Suprapubic skin (tissue), 4 donors: ENCODE results near the gene CRTAP. TPM values are rescaled to one million over a fixed set of nuclear protein-coding genes. Genes with fewer than 3 reads are reported as not detected.
A peak's percentile ranks its signal among the peaks of the same experiment; 100 is the strongest.
"Not testable (repeated sequence)": the region's sequence is repeated elsewhere in the genome, so short reads cannot be mapped to it uniquely, and the experiment has no call there.

ENCODE experiments used
- DNase-seq, 2 donors: peaks; one replicate each; pipeline ENCODE4 v3.0.0-alpha.2; 2019; ENCODE audit warnings: low spot score in 2 of 2
- H3K27ac ChIP-seq: fragments of 200-600 bp; sonication (generic); one replicate; pipeline ENCODE4 v1.5.1; 2019
- H3K27me3 ChIP-seq: fragments of 200-600 bp; sonication (generic); one replicate; pipeline ENCODE4 v1.5.1; 2019
- H3K36me3 ChIP-seq: fragments of 200-600 bp; sonication (generic); one replicate; pipeline ENCODE4 v1.5.1; 2019
- H3K4me1 ChIP-seq: fragments of 200-600 bp; sonication (generic); one replicate; pipeline ENCODE4 v1.5.1; 2019
- H3K4me3 ChIP-seq: fragments of 200-600 bp; sonication (generic); one replicate; pipeline ENCODE4 v1.5.1; 2019; ENCODE audit warnings: mild to moderate bottlenecking
- H3K9me3 ChIP-seq: fragments of 200-600 bp; sonication (generic); one replicate; pipeline ENCODE4 v1.5.1; 2019
- CTCF ChIP-seq, 2 donors: fragments of 200-600 bp in 1 of 2; fragments of 450-650 bp in 1 of 2; sonication (generic) in 1 of 2; IDR thresholded peaks; one replicate each; pipeline ENCODE4 v1.5.1; 2016 to 2019; ENCODE audit warnings: antibody characterized with exemption in 2 of 2, mild to moderate bottlenecking in 1 of 2, moderate library complexity in 1 of 2
- EP300 ChIP-seq: sonication (generic); formaldehyde crosslinking; IDR thresholded peaks from one replicate; pipeline ENCODE4 v1.6.1; 2017; ENCODE audit warnings: antibody characterized with exemption
- POLR2A ChIP-seq, 2 donors: fragments of 450-650 bp; IDR thresholded peaks; one replicate each; pipeline ENCODE4 v1.6.1; 2017; ENCODE audit warnings: antibody characterized with exemption in 2 of 2, mild to moderate bottlenecking in 2 of 2, moderate library complexity in 2 of 2
- POLR2AphosphoS5 ChIP-seq, 3 donors: sonication (generic); formaldehyde crosslinking; IDR thresholded peaks; one replicate each; pipeline ENCODE4 v1.6.1; 2017; ENCODE audit warnings: antibody characterized with exemption in 3 of 3
- WGBS: methylation state at CpG from one replicate; pipeline ENCODE4 v1.1.5; 2018; 5-methylcytosine and 5-hydroxymethylcytosine counted together
- total RNA-seq, 4 donors: library from RNA; depleted of rRNA; stranded (reverse); fragments of >200 nt; gene quantifications; one replicate each; pipeline ENCODE4 v1.1.0, GENCODE V29; 2016

The CRTAP gene
- total RNA-seq, 4 donors from 2014 or later: 99.5 to 162 (median 135) TPM

GRCh38 chr3:33074217-33075067 lies 39.4 kb upstream of the CRTAP start:
- H3K9me3 ChIP-seq: no peaks in the 10 kb centered on the region
- H3K27ac ChIP-seq: no peak overlapping the region
- no peaks in the 10 kb centered on the region for H3K4me1 ChIP-seq
- TF ChIP-seq CTCF (IDR thresholded peaks at IDR 0.05) (peak; percentile 52 to 79), POLR2AphosphoS5 (IDR thresholded peaks at IDR 0.05) (no peak), POLR2A (IDR thresholded peaks at IDR 0.05) (no peak)
- no peaks in the 10 kb centered on the region for H3K27me3 ChIP-seq
- peaks cover 18% of the 10 kb centered on the region for H3K36me3 ChIP-seq
- no peak for DNase-seq
- 66% methylated on average over 13 of the region's 13 CpGs for WGBS
- H3K4me3 ChIP-seq: no peak overlapping the region

GRCh38 chr3:33075995-33076394 lies 37.8 kb upstream of the CRTAP start:
- DNase-seq: no peak
- Histone ChIP-seq H3K4me3 (no peak overlapping the region), H3K27me3 (no peaks in the 10 kb centered on the region), H3K27ac (no peak overlapping the region), H3K36me3 (peaks cover 11% of the 10 kb centered on the region), H3K4me1 (no peaks in the 10 kb centered on the region), H3K9me3 (no peaks in the 10 kb centered on the region)
- WGBS: 87% methylated on average over 6 of the region's 6 CpGs
- TF ChIP-seq POLR2A (IDR thresholded peaks at IDR 0.05): no peak
- TF ChIP-seq CTCF (IDR thresholded peaks at IDR 0.05): no peak
- TF ChIP-seq POLR2AphosphoS5 (IDR thresholded peaks at IDR 0.05): no peak
- no peak for TF ChIP-seq EP300

GRCh38 chr3:33076952-33077351 lies 36.9 kb upstream of the CRTAP start:
- Histone ChIP-seq H3K9me3 (no peaks in the 10 kb centered on the region), H3K4me3 (no peak overlapping the region), H3K27me3 (no peaks in the 10 kb centered on the region), H3K36me3 (peaks cover 6% of the 10 kb centered on the region), H3K27ac (no peak overlapping the region), H3K4me1 (no peaks in the 10 kb centered on the region)
- WGBS: 81% methylated on average over 8 of the region's 8 CpGs
- DNase-seq: no peak
- TF ChIP-seq POLR2A (IDR thresholded peaks at IDR 0.05) (no peak), POLR2AphosphoS5 (IDR thresholded peaks at IDR 0.05) (no peak), EP300 (no peak), CTCF (IDR thresholded peaks at IDR 0.05) (no peak)

- Histone ChIP-seq H3K9me3 (no peaks in the 10 kb centered on the region), H3K27ac (no peak overlapping the region), H3K4me1 (no peaks in the 10 kb centered on the region), H3K27me3 (no peaks in the 10 kb centered on the region), H3K36me3 (no peaks in the 10 kb centered on the region), H3K4me3 (no peak overlapping the region)
- TF ChIP-seq POLR2A (IDR thresholded peaks at IDR 0.05) (no peak), CTCF (IDR thresholded peaks at IDR 0.05) (no peak), EP300 (no peak)
- DNase-seq: no peak
- 97% methylated on average over 2 of the region's 2 CpGs for WGBS
Observed at GRCh38 chr3:33077976-33078375, 35.8 kb upstream of the CRTAP start.

GRCh38 chr3:33079813-33080212 lies 34.0 kb upstream of the CRTAP start:
- not testable (repeated sequence) for H3K27me3 ChIP-seq, H3K27ac ChIP-seq, H3K4me1 ChIP-seq, H3K9me3 ChIP-seq, H3K4me3 ChIP-seq, H3K36me3 ChIP-seq, DNase-seq
- WGBS: 97% methylated on average over 6 of the region's 6 CpGs

GRCh38 chr3:33081812-33082211 lies 32.0 kb upstream of the CRTAP start:
- H3K4me1 ChIP-seq: peaks cover 4% of the 10 kb centered on the region
- peaks cover 4% of the 10 kb centered on the region for H3K36me3 ChIP-seq
- H3K4me3 ChIP-seq: no peak overlapping the region
- TF ChIP-seq POLR2A (IDR thresholded peaks at IDR 0.05) (no peak), POLR2AphosphoS5 (IDR thresholded peaks at IDR 0.05) (no peak), EP300 (no peak), CTCF (IDR thresholded peaks at IDR 0.05) (no peak)
- no peak overlapping the region for H3K27ac ChIP-seq
- H3K9me3 ChIP-seq: no peaks in the 10 kb centered on the region
- H3K27me3 ChIP-seq: no peaks in the 10 kb centered on the region
- DNase-seq: no peak
